ENCODE data around the gene KRT5. TPM values are rescaled to one million over a fixed set of nuclear protein-coding genes. Genes with fewer than 3 reads are reported as not detected.

The KRT5 gene
- total and polyA plus RNA-seq, 10 of the 15 experiments (the other 5 are each of a cell fraction or from before 2014, with no cell fraction given), result 1.6 TPM; not detected in 9

- Histone ChIP-seq H3K36me3 (ENCODE audit: control insufficient read depth in 2 of 2, insufficient read depth in 2 of 2, low read length in 1 of 2) (no peaks in the 10 kb centered on the region), H3K4me1 (ENCODE audit: control insufficient read depth, insufficient read depth, low read length) (no peaks in the 10 kb centered on the region), H3K27me3 (replicated peaks in 1 of 2; ENCODE audit: control insufficient read depth in 2 of 2, insufficient read depth in 2 of 2, low read length in 1 of 2) (no peaks in the 10 kb centered on the region; a peak in 2 of 4 replicates), H3K4me2 (ENCODE audit: control insufficient read depth, insufficient read depth) (no peak overlapping the region), H3K4me3 (no peak overlapping the region), H4K20me1 (ENCODE audit: control insufficient read depth, insufficient read depth) (no peaks in the 10 kb centered on the region), H3K27ac (ENCODE audit: control insufficient read depth, insufficient read depth) (no peak overlapping the region), H3K9me3 (replicated peaks; ENCODE audit: control insufficient read depth, insufficient read depth, low read length) (no peaks in the 10 kb centered on the region), H3K9ac (ENCODE audit: control insufficient read depth, insufficient read depth, low read length) (no peak overlapping the region), H3K79me2 (ENCODE audit: control insufficient read depth, insufficient read depth, low read length) (no peaks in the 10 kb centered on the region), H2AFZ (ENCODE audit: control insufficient read depth, low read depth, low read length) (no peak overlapping the region)
- RAD21 ChIA-PET (ENCODE audit: unreplicated experiment), result no interaction called here
- FAIRE-seq, result no peak
- WGBS (ENCODE audit: insufficient coverage, insufficient replicate concordance, low lambda C conversion rate, missing lambda C conversion rate), result 5% methylated on average over 1 of the region's 1 CpG
- no TSS peak for BruUV-seq (replicated peaks)
- CTCF ChIA-PET, result no interaction called here
- no peak for ATAC-seq
- POLR2A ChIA-PET, result no interaction called here
- no peak for DNase-seq (ENCODE audit: low read depth, low spot score)
- intact Hi-C loops (cut with micrococcal nuclease; ENCODE audit: unreplicated experiment) (no loop called here), in situ Hi-C loops (cut with MboI) (no loop called here)
- TF ChIP-seq SREBF2 (IDR thresholded peaks at IDR 0.05; ENCODE audit: low read length) (no peak), TBL1XR1 (IDR thresholded peaks at IDR 0.05; ENCODE audit: low read depth, low read length) (no peak), ETV6 (conservative IDR thresholded peaks at IDR 0.05 in 1 of 2, IDR thresholded peaks at IDR 0.05 in 1 of 2; ENCODE audit: borderline replicate concordance in 1 of 2, low read depth in 1 of 2) (no peak), TARDBP (IDR thresholded peaks at IDR 0.05; ENCODE audit: borderline replicate concordance) (no peak), KAT2A (conservative IDR thresholded peaks at IDR 0.05; ENCODE audit: control insufficient read depth, low read depth, low read length) (no peak), ZNF384 (IDR thresholded peaks at IDR 0.05; ENCODE audit: borderline replicate concordance, low read depth, low read length) (no peak), IKZF2 (IDR thresholded peaks at IDR 0.05) (no peak), PAX8 (IDR thresholded peaks at IDR 0.05) (no peak), ZBTB40 (IDR thresholded peaks at IDR 0.05; ENCODE audit: borderline replicate concordance) (no peak), PML (IDR thresholded peaks at IDR 0.05; ENCODE audit: low read length) (no peak), POLR2AphosphoS2 (IDR thresholded peaks at IDR 0.05; ENCODE audit: low read depth, low read length) (no peak), RFX5 (IDR thresholded peaks at IDR 0.05; ENCODE audit: low read depth, low read length) (no peak), MEF2B (IDR thresholded peaks at IDR 0.05; ENCODE audit: partially characterized antibody, poor library complexity, severe bottlenecking) (no peak), STAT3 (IDR thresholded peaks at IDR 0.05; ENCODE audit: low read depth, low read length) (no peak)
- SMC1A ChIA-PET (ENCODE audit: uncharacterized antibody, unreplicated experiment), result no interaction called here
These were observed 33.0 kb downstream of the KRT5 start for GRCh38 chr12:52487211-52487610.

Measured in GM12878 (cell line).